Neural progenitor cell (in vitro differentiated cells): ENCODE measurements around the gene FCRL2. TPM values are rescaled to one million over a fixed set of nuclear protein-coding genes. Genes with fewer than 3 reads are reported as not detected.
A peak's percentile ranks its signal among the peaks of the same experiment; 100 is the strongest.

ENCODE experiments used
- DNase-seq: peaks from one replicate; pipeline ENCODE4 v3.0.0-alpha.2; 2016; ENCODE audit warnings: low spot score
- H2AFZ ChIP-seq: fragments of 200-600 bp; sonication (generic); replicated peaks from 2 replicates; pipeline ENCODE4 v1.6.1; 2016; ENCODE audit warnings: antibody characterized with exemption
- H3F3A ChIP-seq: fragments of 200-600 bp; sonication (generic); 2 replicates; pipeline ENCODE4 v1.6.1; 2016; ENCODE audit warnings: antibody characterized with exemption, low read depth
- H3K27ac ChIP-seq: fragments of 200-600 bp; sonication (generic); 2 replicates; pipeline ENCODE4 v1.5.1; 2016; ENCODE audit warnings: mild to moderate bottlenecking
- H3K27me3 ChIP-seq: fragments of 200-600 bp; sonication (generic); 2 replicates; pipeline ENCODE4 v1.6.1; 2016; ENCODE audit warnings: mild to moderate bottlenecking, moderate library complexity
- H3K36me3 ChIP-seq: fragments of 200-600 bp; sonication (generic); 2 replicates; pipeline ENCODE4 v1.5.1; 2016
- H3K4me1 ChIP-seq: fragments of 200-600 bp; sonication (generic); 2 replicates; pipeline ENCODE4 v1.6.1; 2016; ENCODE audit warnings: mixed run types
- H3K4me2 ChIP-seq: fragments of 200-600 bp; sonication (generic); 2 replicates; pipeline ENCODE4 v1.6.1; 2016
- H3K4me3 ChIP-seq: fragments of 200-600 bp; sonication (generic); 2 replicates; pipeline ENCODE4 v1.5.1; 2016
- H3K79me2 ChIP-seq: fragments of 200-600 bp; sonication (generic); 2 replicates; pipeline ENCODE4 v1.6.1; 2016; ENCODE audit warnings: low read depth
- H3K9ac ChIP-seq: fragments of 200-600 bp; sonication (generic); 2 replicates; pipeline ENCODE4 v1.6.1; 2016
- H3K9me3 ChIP-seq: fragments of 200-600 bp; sonication (generic); 2 replicates; pipeline ENCODE4 v1.5.1; 2016; ENCODE audit warnings: low read depth
- H4K20me1 ChIP-seq: fragments of 200-600 bp; sonication (generic); 2 replicates; pipeline ENCODE4 v1.6.1; 2016; ENCODE audit warnings: low read depth
- H3K27ac Mint-ChIP-seq: 3 replicates; pipeline ENCODE4 v1.8.0; 2021; ENCODE audit warnings: mixed read lengths
- H3K27me3 Mint-ChIP-seq: 2 replicates; pipeline ENCODE4 v1.8.0; 2022; ENCODE audit warnings: low read depth, mild to moderate bottlenecking, inconsistent platforms, moderate library complexity, mixed read lengths; ENCODE audit not compliant: insufficient read depth
- H3K36me3 Mint-ChIP-seq: 3 replicates; pipeline ENCODE4 v1.8.0; 2021; ENCODE audit warnings: mixed read lengths
- H3K4me1 Mint-ChIP-seq: 3 replicates; pipeline ENCODE4 v1.8.0; 2021; ENCODE audit warnings: mixed read lengths
- H3K4me3 Mint-ChIP-seq: 3 replicates; pipeline ENCODE4 v1.8.0; 2021; ENCODE audit warnings: mild to moderate bottlenecking, moderate library complexity, mixed read lengths
- H3K9me3 Mint-ChIP-seq: 3 replicates; pipeline ENCODE4 v1.8.0; 2020; ENCODE audit warnings: mixed read lengths
- EZH2 ChIP-seq: fragments of 200-600 bp; sonication (generic); IDR thresholded peaks from 2 replicates; pipeline ENCODE4 v1.6.1; 2017; ENCODE audit warnings: antibody characterized with exemption, mild to moderate bottlenecking, moderate library complexity
- EZH2phosphoT487 ChIP-seq: fragments of 200-600 bp; sonication (generic); IDR thresholded peaks from 2 replicates; pipeline ENCODE4 v1.6.1; 2017; ENCODE audit warnings: antibody characterized with exemption
- total RNA-seq: library from RNA; depleted of rRNA; stranded (reverse); fragments of >200 nt; gene quantifications from 2 replicates; pipeline ENCODE4 v1.2.3, GENCODE V29; 2015; ENCODE audit warnings: low replicate concordance
- TF ChIP-seq, protein P1 (sequence below): fragments of 200-600 bp; sonication (generic); IDR thresholded peaks from 2 replicates; pipeline ENCODE4 v1.5.1; 2017; ENCODE audit warnings: antibody characterized with exemption, mild to moderate bottlenecking

The FCRL2 gene
- total RNA-seq, 1 donor from 2014 or later: not detected

DNA sequence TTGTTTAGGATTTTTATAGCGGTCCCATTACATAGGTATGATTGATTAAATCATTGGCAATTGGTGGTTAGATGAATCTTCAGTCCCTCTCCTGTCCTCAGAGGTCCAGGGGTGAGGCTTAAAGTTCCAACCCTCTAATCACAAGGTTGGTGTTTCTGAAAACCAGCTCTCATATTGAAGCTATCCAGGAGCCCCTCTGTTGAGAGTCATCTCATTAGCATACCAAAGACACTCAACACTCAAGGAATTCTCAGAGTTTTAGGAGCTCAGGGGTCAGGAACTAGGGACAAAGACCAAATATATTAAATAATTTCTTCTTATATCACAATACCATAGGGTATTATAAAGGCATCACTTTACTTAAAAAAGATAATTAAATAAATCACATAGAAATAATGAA, 23.3 kb downstream of the FCRL2 start:
- Histone ChIP-seq H4K20me1 (no peaks in the 10 kb centered on the region), H3K27ac (no peak overlapping the region), H3K4me3 (no peak overlapping the region), H3K4me1 (peaks cover 6% of the 10 kb centered on the region), H3K79me2 (no peaks in the 10 kb centered on the region), H3K27me3 (no peaks in the 10 kb centered on the region), H2AFZ (no peak overlapping the region), H3K9ac (no peak overlapping the region), H3K4me2 (no peak overlapping the region), H3F3A (no peaks in the 10 kb centered on the region), H3K36me3 (no peaks in the 10 kb centered on the region), H3K9me3 (no peaks in the 10 kb centered on the region)
- H3K4me1 Mint-ChIP-seq: no peaks in the 10 kb centered on the region
- H3K4me3 Mint-ChIP-seq: no peak overlapping the region
- no peak for DNase-seq
- no peak overlapping the region for H3K27ac Mint-ChIP-seq
- H3K27me3 Mint-ChIP-seq: no peaks in the 10 kb centered on the region
- TF ChIP-seq EZH2 (no peak), EZH2phosphoT487 (no peak)
- TF ChIP-seq, protein P1, sequence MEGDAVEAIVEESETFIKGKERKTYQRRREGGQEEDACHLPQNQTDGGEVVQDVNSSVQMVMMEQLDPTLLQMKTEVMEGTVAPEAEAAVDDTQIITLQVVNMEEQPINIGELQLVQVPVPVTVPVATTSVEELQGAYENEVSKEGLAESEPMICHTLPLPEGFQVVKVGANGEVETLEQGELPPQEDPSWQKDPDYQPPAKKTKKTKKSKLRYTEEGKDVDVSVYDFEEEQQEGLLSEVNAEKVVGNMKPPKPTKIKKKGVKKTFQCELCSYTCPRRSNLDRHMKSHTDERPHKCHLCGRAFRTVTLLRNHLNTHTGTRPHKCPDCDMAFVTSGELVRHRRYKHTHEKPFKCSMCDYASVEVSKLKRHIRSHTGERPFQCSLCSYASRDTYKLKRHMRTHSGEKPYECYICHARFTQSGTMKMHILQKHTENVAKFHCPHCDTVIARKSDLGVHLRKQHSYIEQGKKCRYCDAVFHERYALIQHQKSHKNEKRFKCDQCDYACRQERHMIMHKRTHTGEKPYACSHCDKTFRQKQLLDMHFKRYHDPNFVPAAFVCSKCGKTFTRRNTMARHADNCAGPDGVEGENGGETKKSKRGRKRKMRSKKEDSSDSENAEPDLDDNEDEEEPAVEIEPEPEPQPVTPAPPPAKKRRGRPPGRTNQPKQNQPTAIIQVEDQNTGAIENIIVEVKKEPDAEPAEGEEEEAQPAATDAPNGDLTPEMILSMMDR: no peak
- H3K9me3 Mint-ChIP-seq: no peaks in the 10 kb centered on the region
- no peaks in the 10 kb centered on the region for H3K36me3 Mint-ChIP-seq

- Histone ChIP-seq H2AFZ (peak overlapping the region; percentile 68), H4K20me1 (no peaks in the 10 kb centered on the region), H3K4me2 (no peak overlapping the region), H3K27ac (no peak overlapping the region), H3K9me3 (no peaks in the 10 kb centered on the region), H3F3A (no peaks in the 10 kb centered on the region), H3K79me2 (no peaks in the 10 kb centered on the region), H3K4me3 (no peak overlapping the region), H3K4me1 (peaks cover 6% of the 10 kb centered on the region), H3K36me3 (no peaks in the 10 kb centered on the region), H3K9ac (no peak overlapping the region), H3K27me3 (no peaks in the 10 kb centered on the region)
- Mint-ChIP-seq H3K4me1 (no peaks in the 10 kb centered on the region), H3K4me3 (no peak overlapping the region), H3K36me3 (no peaks in the 10 kb centered on the region), H3K27me3 (no peaks in the 10 kb centered on the region), H3K27ac (no peak overlapping the region), H3K9me3 (no peaks in the 10 kb centered on the region)
- no peak for DNase-seq
- TF ChIP-seq EZH2phosphoT487 (no peak), EZH2 (no peak)
- TF ChIP-seq, protein P1: peak; percentile 33
Observed at GRCh38 chr1:157751283-157751682, 25.6 kb downstream of the FCRL2 start.

- H3F3A ChIP-seq: no peaks in the 10 kb centered on the region
- Mint-ChIP-seq H3K27me3 (no peaks in the 10 kb centered on the region), H3K36me3 (no peaks in the 10 kb centered on the region), H3K9me3 (no peaks in the 10 kb centered on the region), H3K4me3 (no peak overlapping the region), H3K27ac (no peak overlapping the region), H3K4me1 (no peaks in the 10 kb centered on the region)
- no peaks in the 10 kb centered on the region for H4K20me1 ChIP-seq
- DNase-seq: no peak
- no peak overlapping the region for H3K9ac ChIP-seq
- H3K4me2 ChIP-seq: no peak overlapping the region
- peaks cover under 1% of the 10 kb centered on the region for H3K4me1 ChIP-seq
- no peaks in the 10 kb centered on the region for H3K79me2 ChIP-seq
- no peaks in the 10 kb centered on the region for H3K9me3 ChIP-seq
- H3K27me3 ChIP-seq: no peaks in the 10 kb centered on the region
- TF ChIP-seq EZH2 (no peak), EZH2phosphoT487 (no peak)
- TF ChIP-seq, protein P1: no peak
- H3K27ac ChIP-seq: no peak overlapping the region
- no peaks in the 10 kb centered on the region for H3K36me3 ChIP-seq
- H3K4me3 ChIP-seq: no peak overlapping the region
- H2AFZ ChIP-seq: no peak overlapping the region
Observed at GRCh38 chr1:157748262-157748817, 28.6 kb downstream of the FCRL2 start.
